ENCODE results near the gene HSPA9.
A peak's percentile ranks its signal among the peaks of the same experiment; 100 is the strongest.

Gene HSPA9

GRCh38 chr5:138565100-138565821 is 9.9 kb downstream of the HSPA9 start:
- DNase-seq (ENCODE audit: low read depth), result no peak
- H3K4me3 ChIP-seq (ENCODE audit: low read depth, low read length), result no peak overlapping the region

GRCh38 chr5:138564242-138564641 is 11.0 kb downstream of the HSPA9 start:
- DNase-seq (ENCODE audit: low read depth), result no peak

DNA sequence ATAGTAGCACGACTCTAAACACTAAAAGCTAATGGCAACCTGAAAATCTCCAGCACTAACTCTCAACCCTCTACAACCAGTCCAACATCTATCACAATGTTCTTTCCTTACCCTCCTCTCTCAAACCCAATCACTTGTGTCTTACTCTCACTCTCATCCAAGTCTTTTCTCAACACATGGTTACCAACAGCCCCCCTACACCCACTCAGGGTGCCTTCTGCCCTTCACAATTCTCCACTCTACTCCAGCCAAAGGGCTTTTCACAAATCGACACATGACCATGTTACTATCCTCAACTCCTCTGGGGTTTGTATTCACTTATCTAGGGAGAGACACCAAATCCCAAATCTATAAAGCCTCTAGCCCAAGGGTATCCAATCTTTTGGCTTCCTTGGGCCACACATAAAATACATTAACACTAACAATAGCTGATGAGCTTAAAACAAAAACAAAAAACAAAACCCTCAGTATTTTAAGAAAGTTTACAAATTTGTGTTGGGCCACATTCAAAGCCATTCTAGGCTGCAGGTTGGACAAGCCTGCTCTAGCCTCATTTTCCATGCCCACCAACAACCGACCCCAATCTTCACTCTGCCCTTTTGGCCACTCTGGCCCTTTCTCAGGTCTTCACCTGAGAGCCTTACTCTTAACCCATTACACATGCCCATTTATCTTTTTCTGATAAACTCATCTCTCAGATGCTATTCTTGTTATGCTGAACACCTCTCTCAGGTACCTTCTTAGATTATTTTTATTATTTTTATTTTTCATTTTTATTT is 11.7 kb downstream of the HSPA9 start:
- DNase-seq (ENCODE audit: low read depth), result no peak
- H3K4me3 ChIP-seq (ENCODE audit: low read depth, low read length), result no peak overlapping the region

More at GRCh38 chr5:138564242-138564641, 11.0 kb downstream of the HSPA9 start:
- no peak overlapping the region for H3K4me3 ChIP-seq (ENCODE audit: low read depth, low read length)

DNA sequence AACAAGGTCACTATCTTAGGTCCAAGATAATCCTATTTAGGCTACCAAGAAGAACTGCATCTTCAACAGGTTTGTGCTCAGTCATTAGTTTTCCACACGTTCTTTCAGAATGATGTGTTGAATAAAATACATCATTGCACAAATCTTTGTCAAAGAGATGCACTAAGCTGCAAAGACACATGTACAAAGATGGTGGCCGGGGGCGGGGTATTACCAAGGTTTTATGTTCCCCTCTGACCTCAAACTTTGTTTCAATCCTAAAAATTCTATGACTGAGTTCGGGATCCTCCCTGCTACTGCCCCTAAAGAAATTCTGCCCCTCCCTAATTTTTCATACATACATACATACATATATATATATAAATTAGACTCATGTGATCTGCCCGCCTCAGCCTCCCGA is 14.2 kb downstream of the HSPA9 start:
- no peak for DNase-seq (ENCODE audit: low read depth)
- no peak overlapping the region for H3K4me3 ChIP-seq (ENCODE audit: low read depth, low read length)

DNA sequence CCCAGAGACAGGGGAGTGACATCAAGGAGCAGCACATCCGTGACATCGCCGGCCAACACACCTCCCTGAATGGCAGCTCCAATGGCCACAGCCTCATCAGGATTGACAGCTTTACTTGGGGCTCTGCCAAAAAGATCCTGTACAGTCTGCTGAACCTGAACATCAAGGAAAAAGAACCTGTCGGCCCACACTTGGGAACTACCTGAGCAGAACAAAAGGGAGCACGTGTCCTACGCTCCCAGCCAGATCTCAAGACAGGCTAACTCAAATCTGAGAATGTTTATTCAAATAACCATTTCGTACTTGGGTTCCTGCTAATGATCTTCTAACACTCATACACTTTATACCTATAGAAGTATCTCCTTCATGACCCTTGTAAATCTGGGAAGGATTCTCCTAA is 15.3 kb downstream of the HSPA9 start:
- DNase-seq (ENCODE audit: low read depth), result no peak
- no peak overlapping the region for H3K4me3 ChIP-seq (ENCODE audit: low read depth, low read length)

DNA sequence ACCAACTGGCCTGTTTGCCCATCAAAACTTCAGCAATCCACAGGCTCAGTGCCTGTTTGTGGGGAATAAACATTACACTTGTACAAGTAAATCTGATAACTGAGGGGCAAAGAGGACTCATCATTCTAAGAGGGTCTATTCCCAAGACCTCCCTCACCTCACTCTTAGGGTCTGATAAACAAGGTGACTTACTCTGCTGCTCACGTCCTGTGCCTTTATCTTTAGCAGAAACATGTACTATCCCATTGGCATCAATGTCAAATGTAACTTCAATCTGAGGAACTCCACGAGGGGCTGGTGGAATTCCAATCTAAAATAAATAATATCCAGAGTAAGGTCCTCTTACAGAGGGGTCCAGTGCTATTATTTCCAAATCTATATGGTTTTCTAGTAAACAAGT is 17.5 kb downstream of the HSPA9 start:
- DNase-seq (ENCODE audit: low read depth), result no peak
- no peak overlapping the region for H3K4me3 ChIP-seq (ENCODE audit: low read depth, low read length)

- H3K4me3 ChIP-seq (ENCODE audit: low read depth, low read length), result no peak overlapping the region
- no peak for DNase-seq (ENCODE audit: low read depth)
Observed at GRCh38 chr5:138554143-138554542, 21.1 kb downstream of the HSPA9 start.

GRCh38 chr5:138553437-138554095 is 21.6 kb downstream of the HSPA9 start:
- DNase-seq (ENCODE audit: low read depth), result no peak
- no peak overlapping the region for H3K4me3 ChIP-seq (ENCODE audit: low read depth, low read length)

DNA sequence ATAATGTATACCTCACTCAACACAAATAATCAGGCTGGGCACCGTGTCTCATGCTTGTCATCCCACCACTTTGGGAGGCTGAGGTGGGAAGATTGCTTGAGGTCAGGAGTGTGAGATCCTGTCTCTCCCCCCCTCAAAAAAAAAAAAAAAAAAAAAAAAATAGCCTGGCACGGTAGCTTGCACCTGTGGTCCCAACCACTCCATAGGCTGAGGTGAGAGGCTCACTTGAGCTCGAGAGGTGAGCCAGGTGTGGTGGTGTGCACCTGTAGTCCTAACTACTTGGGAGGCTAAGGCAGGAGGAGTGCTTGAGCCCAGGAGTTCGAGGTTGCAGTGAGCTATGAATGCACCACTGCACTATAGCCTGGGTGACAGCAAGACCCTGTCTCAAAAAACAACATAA is 22.5 kb downstream of the HSPA9 start:
- H3K4me3 ChIP-seq (ENCODE audit: low read depth, low read length), result no peak overlapping the region
- DNase-seq (ENCODE audit: low read depth), result no peak

DNA sequence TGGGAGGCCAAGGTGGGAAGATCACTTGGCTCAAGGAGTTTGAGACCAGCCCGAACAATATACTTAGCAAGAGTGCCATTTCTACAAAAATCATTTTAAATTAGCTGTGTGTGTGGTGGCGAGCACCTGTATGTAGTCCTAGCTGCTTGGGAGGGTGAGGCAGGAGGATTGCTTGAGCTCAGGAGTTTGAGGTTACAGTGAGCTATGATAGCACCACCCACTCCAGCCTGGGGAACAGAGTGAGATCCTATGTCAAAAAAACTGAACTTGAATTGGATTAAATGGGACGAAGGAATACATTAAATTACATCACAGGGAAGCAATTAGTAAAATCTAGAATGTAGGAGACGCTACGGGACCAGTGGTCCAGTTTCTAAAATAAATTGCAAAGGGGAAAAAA is 25.8 kb downstream of the HSPA9 start:
- H3K4me3 ChIP-seq (ENCODE audit: low read depth, low read length), result no peak overlapping the region
- DNase-seq (ENCODE audit: low read depth), result no peak

DNA sequence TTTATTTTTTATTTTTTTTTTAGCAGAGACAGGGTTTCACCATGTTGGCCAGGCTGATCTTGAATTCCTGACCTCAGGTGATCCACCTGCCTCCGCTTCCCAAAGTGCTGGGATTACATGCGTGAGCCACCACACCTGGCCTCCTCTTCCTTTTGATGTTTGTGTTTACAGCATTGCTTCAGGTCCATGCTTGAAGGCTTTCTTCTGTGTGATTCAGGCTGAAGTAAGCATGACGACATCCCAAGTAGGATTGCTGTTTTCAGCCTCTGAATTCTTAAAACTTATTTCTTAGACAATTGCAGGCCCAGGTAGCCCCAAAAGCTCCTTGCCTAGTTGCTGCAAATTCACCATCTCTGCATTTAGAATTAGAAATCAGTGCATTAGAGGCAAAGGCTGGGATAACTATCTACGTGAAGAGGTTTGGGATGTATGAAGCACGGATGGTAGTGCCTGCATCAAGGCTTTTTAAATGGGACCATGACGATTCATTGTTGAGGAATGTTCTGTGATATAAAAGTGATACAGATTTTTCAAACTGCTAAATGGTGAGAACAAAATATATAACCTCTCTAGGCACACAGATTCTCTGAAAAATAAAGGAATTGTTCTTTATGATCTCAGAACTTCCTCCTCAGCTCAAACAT is 29.2 kb downstream of the HSPA9 start:
- DNase-seq (ENCODE audit: low read depth), result no peak

GRCh38 chr5:138544181-138545134 is 30.7 kb downstream of the HSPA9 start:
- peak overlapping the region; percentile 69 for H3K4me3 ChIP-seq (ENCODE audit: low read depth, low read length)
- DNase-seq (ENCODE audit: low read depth), result no peak

More for the DNA sequence above, 29.2 kb downstream of the HSPA9 start:
- no peak overlapping the region for H3K4me3 ChIP-seq (ENCODE audit: low read depth, low read length)

DNA sequence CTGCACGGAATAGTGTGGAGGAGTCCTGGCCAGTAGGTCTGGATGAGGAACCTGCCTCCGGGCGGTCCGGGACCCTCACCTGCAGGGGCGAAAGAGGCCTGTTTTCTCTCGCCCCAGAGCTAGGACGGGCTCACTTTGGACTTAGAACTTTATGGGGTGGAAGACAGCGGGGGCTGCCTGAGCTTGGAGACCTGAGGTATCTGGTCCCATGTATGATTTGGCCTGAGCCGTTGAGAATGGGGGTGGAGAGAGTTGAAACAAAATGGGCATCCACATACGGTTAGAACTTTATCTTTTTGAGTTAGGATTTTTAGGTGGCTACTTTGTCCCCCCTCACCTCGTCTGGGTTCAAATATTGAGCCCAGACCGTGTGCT is 31.5 kb downstream of the HSPA9 start:
- H3K4me3 ChIP-seq (ENCODE audit: low read depth, low read length), result peak overlapping the region; percentile 69
- no peak for DNase-seq (ENCODE audit: low read depth)

GRCh38 chr5:138542956-138543729 is 32.1 kb downstream of the HSPA9 start, which contains the start of gene ETF1:
TSS of gene ETF1 (minus strand) at chr5:138543236. CDS start at chr5:138542918, 318 bp downstream.
- peak; percentile 99 for DNase-seq (ENCODE audit: low read depth)
- H3K4me3 ChIP-seq (ENCODE audit: low read depth, low read length), result peak within 1 kb of the TSS; percentile 98

DNA sequence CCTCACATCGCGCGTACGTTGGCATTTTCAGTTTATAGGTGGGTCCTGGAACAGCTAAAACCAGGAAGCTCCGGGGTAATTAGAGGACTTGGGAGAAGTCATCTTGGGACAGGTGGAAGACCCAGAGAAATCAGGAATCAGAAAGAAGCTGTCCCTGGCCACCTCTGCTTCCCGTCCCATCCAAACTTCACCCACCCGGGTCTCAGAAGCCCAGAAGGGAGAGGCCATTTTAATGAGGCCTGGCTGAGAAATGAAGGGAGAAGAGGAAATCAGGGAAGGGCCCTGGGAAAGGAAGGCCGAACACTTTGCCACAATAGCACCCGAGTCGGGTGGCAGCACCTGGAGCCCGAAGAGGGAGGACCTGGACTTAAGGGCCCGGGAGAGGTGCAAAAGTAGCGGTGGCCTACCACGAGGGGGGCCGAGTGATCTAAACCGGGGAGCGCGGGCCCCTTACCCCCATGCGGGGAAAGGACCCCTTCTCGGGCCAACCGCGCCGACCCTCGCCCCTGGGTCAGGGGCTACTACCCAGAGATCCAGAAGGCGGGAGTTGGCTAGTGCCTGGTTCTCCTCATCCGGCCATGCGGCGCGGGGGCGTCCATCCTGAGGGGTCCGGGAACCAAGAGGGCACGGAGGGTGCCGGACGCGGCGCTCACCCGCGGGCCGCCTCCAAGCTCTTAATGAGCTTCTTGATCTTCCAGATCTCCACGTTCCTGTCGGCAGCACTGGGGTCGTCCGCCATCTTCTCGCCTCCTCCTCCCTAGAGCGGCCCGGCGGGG is 32.8 kb downstream of the HSPA9 start:
- H3K4me3 ChIP-seq (ENCODE audit: low read depth, low read length), result peak overlapping the region; percentile 98
- no peak for DNase-seq (ENCODE audit: low read depth)

DNA sequence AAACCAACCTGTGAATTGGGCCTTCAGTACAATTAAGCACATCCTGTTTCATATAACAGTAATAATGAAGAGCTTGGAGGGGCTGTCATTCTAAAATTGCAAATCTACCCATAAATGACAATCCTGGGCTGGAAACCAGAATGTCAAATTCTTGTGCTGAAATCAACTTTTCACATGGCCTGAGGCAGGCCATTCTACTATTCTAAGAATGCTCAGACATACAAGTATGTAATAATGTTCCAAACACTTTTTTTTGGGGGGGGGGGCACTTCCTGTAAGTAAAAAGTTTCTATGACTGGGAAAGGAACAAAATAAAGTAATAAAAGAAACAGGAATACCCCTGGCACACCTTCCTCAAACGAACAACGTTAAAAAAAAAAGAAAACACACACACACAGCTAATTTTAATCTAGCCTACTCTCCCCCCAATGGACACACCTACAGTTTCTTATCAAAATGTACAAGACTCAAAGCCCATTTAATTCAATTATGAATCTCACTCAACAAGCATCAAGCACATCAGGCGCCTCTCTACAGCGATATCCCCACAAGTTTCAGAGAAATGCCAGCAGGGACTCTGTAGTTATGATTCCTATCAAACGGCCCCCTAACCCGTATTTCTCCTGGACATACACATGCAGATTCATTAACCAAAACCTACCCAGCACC is 33.6 kb downstream of the HSPA9 start:
- no peak for DNase-seq (ENCODE audit: low read depth)
- peak overlapping the region; percentile 98 for H3K4me3 ChIP-seq (ENCODE audit: low read depth, low read length)

DNA sequence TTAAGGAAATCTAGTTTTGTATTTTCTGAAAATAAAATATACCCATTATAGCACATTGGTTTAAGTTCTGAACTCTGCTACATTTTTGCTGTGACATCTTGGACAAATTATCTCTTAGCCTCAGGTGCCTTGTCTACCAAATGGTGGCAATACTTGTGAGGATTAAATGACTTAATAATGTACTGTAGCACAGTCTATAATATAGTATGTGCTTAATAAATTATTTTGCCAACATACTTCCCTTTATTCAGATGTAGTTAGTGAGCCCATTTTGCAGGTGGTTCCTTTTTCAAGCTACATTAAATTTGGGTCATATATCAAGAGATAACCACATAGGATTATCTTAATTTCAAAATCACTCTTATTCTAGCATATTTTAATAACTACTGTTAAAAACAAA is 35.4 kb downstream of the HSPA9 start:
- no peak for DNase-seq (ENCODE audit: low read depth)
- no peak overlapping the region for H3K4me3 ChIP-seq (ENCODE audit: low read depth, low read length)
